ENCODE measurements around the gene CSF2RB.
A peak's percentile ranks its signal among the peaks of the same experiment; 100 is the strongest.

CSF2RB gene

DNA sequence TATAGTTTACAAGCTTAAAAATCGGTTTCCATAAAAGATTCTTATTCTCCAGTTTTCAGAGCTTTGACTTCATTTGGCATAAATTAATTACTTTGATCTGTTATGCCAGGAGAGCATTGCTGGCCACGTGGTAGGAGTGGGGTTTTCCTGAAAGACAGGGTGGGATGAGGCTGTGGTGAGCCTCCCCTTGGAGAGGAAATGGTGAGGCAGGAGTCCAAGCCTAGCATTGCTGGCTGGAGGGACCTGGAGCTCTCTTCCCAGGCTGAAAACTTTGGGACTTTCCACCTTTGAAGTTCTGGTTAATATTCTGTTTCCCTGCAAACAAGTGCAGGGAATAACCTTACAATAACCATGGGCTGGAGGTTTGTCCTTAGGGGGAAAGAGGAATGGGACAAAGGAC is 21.1 kb upstream of the CSF2RB start:
- DNase-seq, result no peak

GRCh38 chr22:36893262-36893661 is 20.2 kb upstream of the CSF2RB start:
- DNase-seq, result no peak

DNA sequence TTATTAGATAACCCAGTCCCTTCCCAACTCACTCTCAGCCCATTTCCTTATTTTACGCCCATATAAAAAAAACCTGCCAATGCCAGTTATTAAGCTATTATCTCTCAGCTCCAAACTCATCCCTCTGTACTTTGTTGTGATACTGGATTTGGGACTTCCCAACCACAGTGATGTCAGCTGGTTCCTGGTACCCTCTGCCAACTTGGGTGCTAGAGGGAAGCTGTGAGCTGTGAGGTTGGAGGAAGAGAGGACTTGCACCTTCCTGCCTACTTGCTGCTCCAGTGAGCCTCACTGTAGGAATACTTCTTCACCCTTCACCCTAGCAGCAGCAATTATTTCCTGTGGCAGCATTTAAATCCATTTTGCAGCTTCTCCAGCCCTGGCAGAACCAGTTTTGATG is 19.2 kb upstream of the CSF2RB start:
- no peak for DNase-seq

DNA sequence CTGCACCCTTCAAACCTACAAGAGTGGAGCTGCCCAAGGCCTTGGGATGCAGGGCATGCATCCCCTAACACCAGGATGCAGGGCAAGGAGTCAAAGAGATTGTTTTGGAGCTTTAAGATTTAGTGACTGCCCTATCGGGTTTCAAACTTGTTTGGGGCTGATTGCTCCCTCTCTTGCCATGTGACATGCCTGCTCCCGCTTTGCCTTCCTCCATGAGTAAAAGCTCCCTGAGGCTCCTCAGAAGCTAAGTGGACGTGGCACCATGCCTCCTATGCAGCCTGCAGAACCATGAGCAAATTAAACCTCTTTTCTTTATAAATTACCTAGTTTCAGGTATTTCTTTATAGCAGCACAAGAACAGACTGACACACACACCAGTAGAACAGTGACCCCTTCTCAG is 15.8 kb upstream of the CSF2RB start:
- no peak for DNase-seq

DNA sequence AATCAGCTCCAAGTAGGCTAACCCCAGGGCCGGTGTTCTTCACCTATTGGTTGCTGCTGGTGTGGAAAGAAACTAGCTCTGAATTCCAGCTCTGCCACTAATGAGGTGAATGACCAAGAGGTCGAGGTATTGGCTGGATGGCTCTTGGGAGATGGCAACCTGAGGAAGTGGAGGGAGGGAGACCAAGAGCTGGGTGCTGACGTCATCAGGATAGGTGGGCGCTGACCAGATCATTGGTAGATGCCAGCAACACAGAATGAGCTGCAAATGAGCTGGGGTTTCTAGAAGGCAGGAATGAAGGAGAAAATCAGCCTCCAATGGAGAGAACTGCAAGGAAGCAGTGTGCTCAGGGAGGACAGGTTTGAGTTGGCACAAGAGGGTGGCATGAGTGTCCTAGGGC is 14.7 kb upstream of the CSF2RB start:
- DNase-seq, result no peak

DNA sequence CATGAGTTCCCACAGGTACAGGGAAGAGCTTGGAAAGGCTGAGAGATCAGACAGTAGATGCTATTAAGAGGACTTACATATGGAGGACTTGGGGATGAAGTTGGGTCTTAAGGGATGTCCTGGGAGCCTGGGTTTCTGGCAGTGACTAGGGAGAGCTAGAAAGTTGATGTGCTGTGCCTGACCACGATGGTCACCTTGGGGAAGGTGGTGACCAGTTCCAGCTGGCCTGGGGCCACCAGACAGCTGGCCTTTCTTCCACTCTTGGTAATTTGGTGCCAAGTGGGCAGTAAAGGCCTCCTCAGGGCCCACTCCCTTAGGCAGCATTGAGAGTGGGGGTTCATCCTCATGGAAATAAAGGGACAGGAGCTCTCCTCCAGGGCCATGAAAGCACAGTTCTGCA is 13.9 kb upstream of the CSF2RB start:
- DNase-seq, result no peak

DNA sequence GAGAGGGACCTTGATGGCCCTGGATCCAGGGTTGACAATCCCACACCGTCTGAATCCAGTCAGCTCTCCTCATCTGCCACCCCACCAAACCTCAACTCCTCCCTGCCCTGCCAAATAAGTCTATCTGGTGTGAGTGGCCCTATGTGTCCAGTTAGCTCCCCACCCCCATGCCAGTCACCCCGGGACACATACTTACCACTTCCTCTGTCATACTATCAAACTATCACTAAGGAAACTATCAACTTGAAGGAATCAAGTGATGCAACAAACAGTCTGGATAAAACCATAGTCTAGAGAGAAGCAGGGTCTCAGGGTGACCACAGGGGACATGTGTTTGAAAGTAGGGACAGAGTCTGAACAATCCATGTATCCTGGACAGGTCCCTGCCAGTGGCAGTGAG is 13.2 kb upstream of the CSF2RB start:
- DNase-seq, result no peak

- no peak for DNase-seq
Observed at GRCh38 chr22:36900880-36901279, 12.5 kb upstream of the CSF2RB start.

GRCh38 chr22:36901411-36902142 is 11.9 kb upstream of the CSF2RB start:
- DNase-seq, result no peak

- no peak for DNase-seq
Observed at GRCh38 chr22:36902143-36902926, 11.1 kb upstream of the CSF2RB start.

GRCh38 chr22:36904260-36904880 is 9.1 kb upstream of the CSF2RB start:
- DNase-seq, result no peak

DNA sequence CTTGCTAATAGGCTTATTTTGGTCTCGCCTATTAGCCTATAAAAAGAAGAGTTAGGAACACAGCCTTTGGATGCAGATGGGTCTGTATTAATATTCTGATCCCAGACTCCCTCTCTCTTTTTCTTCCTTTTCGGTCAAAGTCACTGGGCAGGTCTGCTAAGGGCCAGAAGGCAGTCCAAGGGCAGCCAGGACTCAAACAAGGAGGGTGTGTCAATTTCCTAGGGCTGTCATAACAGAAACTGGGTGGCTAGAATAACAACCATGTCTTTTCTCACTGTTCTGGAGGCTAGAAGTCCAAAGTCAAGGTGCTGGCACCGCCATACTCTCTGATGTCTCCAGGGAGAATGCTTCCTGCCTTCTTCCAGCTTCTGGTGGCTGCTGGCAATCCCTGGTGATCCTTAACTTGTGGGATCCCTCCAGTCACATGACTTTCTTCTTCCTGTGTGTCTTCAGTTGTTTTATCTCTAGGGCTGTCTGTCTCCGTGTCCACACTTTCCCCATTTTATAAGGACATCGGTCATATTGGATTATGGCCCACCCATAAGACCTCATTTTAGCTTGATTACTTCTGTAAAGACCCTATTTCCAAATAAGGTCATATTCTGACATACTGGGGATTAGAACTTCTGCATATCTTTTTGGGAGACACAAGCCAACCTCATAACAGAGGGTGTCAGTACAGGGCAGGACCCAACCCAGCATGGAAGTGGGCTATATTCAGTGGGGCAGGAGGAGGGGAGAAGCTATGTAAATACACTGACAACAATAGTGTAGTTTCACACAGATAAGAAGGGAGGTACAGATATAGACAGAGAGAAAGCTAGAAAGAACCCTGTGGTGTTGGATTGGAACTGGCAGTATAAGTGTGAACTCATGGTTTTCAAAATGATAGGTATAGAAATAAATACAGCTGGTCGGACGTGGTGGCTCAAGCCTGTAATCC is 5.9 kb upstream of the CSF2RB start:
- no peak for DNase-seq

DNA sequence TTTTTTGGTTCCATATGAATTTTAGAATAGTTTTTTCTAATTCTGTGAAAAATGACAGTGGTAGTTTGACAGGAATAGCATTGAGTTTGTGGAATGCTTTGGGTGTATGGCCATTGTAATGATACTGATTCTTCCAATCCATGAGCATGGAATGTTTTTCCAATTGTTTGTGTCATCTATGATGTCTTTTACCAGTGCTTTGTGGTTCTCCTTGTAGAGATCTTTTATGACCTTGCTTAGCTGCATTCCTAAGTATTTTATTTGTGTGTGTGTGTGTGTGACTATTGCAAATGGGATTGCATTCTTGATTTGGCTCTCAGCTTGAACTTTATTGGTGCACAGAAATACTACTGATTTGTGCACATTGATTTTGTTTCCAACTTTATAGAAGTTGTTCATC is 3.0 kb upstream of the CSF2RB start:
- no peak for DNase-seq

GRCh38 chr22:36911887-36912661 is 1.4 kb upstream of the CSF2RB start:
- no peak for DNase-seq

DNA sequence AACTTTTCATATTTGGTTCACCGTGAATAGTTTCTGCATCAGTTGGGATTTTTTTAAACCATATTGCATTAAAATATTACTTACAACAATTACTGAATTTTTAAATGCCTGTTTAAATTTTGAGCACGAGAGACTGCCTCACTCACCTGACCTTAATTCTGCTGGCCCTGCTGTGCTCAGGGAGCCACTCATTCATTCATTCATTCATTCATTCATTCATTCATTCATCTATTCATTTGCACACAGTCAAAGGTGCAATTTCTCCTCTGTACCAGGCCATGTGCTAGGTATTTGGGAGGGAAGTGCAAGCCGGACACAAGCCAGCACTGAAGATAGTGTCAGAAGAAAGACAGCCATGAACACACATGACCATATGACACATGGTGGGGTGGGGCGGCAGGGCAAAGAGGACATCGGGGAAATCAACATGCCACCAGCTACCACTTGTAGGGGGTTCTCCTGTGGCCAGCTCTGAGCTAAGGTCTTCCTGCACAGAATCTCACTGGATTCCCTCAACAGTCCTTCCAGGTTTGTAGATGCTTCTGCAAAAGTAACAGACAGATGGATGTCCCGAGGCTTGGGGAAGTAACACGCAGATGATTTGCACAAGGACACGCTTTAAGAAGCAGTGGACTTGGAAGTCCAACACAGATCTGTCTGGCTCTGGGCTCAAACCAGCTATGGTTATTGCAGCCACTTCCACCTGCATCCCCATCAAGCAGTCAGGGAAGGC is 568 bp upstream of the CSF2RB start:
- peak; percentile 32 for DNase-seq

DNA sequence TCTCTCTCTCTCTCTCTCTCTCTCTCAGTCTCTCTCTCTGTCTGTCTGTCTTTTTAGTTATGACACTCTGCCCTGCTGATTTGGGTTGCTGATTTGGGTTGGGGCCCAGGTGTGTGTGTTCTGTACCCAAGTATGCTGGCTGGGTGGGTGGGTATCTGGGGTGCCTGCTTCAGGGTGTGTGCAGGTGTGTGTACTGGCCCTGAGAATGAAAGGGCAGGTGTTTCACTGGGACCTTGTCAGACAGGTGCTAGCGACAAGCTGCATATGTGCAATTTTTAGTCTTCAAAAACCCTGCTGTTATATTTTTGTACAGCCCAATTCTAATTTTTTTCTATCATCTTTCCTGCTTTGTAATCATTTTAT is 943 bp downstream of the CSF2RB start:
- DNase-seq, result no peak

DNA sequence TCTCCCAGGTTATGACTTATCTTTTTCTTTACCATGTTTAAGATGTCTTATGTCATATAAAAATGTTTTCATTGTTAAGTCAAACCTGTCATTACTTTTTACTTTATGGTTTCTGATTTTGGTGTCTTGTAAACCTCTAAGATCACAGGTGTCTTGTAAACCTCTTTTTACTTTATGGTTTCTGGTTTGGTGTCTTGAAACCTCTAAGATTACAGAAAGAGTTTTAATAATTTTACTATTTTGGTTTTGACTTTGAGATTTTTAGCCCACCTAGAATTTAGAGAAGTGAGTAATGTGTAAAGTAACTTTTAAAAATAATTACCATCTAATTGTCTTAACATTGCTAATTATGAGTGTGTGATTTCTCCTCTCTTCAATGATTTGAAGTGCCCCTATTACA is 2.6 kb downstream of the CSF2RB start:
- DNase-seq, result no peak

GRCh38 chr22:36918586-36919284 is 5.3 kb downstream of the CSF2RB start:
- no peak for DNase-seq

DNA sequence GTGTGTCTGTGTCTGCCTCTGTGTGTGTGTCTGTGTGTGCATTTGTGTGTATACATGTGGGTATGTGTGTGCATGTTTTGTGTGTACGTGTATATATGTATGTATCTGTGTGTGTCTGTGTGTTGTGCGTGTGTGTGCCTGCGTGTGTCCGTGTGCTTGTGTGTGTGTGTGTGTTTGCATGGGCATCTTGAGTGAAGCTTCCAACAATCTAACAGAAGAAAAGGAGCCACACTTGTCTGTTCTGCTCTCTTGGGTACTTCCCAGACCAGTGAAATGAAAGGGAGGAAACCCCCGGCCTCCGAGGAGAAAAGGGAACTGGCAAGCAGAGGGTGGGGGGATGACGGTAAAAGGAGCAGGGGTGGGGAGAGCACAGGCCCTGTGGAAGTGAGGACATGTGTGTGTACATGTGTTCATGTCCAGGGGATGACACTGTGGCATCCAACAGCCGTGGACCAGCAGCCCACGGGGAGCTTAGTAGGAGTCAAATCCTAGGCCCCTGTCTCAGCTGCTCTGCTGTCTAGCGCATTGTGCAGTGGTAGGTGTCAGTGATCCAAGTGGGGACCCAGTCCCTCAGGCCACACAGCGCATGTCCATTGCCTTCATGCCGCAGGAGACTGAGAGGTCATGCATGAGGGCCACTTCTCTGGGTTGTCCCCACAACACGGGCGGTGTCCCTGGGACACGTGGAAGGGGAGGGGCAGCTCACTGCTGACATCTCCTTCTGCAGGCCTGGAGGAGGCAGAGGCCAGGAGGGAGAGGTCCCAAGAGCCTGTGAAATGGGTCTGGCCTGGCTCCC is 8.1 kb downstream of the CSF2RB start:
- no peak for DNase-seq

GRCh38 chr22:36922105-36922608 is 8.7 kb downstream of the CSF2RB start:
- no peak for DNase-seq

All from midbrain (tissue), 1 donor.